Fibroblast of pulmonary artery (primary cell): ENCODE measurements around the gene FBXO9.

Experiments used
- DNase-seq: peaks from one replicate; pipeline ENCODE4 v3.0.0-alpha.2; 2010; ENCODE audit warnings: low read depth
- H3K4me3 ChIP-seq: replicated peaks from 2 replicates; pipeline ENCODE4 v1.5.1; 2011; ENCODE audit warnings: low read depth, mild to moderate bottlenecking, control low read depth, low read length, moderate library complexity
- CTCF ChIP-seq: IDR thresholded peaks from 2 replicates; pipeline ENCODE4 v1.5.1; 2011; ENCODE audit warnings: mild to moderate bottlenecking, control low read depth, low read length, inconsistent platforms; ENCODE audit errors: missing control alignments

FBXO9 gene

GRCh38 chr6:53143710-53144109, 78.5 kb downstream of the FBXO9 start:
- H3K4me3 ChIP-seq, result no peak overlapping the region
- no peak for TF ChIP-seq CTCF
- DNase-seq, result no peak

GRCh38 chr6:53144802-53145201, 79.6 kb downstream of the FBXO9 start:
- DNase-seq, result no peak
- TF ChIP-seq CTCF, result no peak
- H3K4me3 ChIP-seq, result no peak overlapping the region

- DNase-seq, result no peak
- TF ChIP-seq CTCF, result no peak
- H3K4me3 ChIP-seq, result no peak within 1 kb of the TSS
Observed at GRCh38 chr6:53148684-53149083, 83.5 kb downstream of the FBXO9 start, which contains the start of gene GCM1. TSS of gene GCM1 (minus strand) at chr6:53148841. CDS start at chr6:53145632, 3,209 bp downstream.
